Measurements from ENCODE around the gene CORO7.
A peak's percentile ranks its signal among the peaks of the same experiment; 100 is the strongest.

The CORO7 gene

DNA sequence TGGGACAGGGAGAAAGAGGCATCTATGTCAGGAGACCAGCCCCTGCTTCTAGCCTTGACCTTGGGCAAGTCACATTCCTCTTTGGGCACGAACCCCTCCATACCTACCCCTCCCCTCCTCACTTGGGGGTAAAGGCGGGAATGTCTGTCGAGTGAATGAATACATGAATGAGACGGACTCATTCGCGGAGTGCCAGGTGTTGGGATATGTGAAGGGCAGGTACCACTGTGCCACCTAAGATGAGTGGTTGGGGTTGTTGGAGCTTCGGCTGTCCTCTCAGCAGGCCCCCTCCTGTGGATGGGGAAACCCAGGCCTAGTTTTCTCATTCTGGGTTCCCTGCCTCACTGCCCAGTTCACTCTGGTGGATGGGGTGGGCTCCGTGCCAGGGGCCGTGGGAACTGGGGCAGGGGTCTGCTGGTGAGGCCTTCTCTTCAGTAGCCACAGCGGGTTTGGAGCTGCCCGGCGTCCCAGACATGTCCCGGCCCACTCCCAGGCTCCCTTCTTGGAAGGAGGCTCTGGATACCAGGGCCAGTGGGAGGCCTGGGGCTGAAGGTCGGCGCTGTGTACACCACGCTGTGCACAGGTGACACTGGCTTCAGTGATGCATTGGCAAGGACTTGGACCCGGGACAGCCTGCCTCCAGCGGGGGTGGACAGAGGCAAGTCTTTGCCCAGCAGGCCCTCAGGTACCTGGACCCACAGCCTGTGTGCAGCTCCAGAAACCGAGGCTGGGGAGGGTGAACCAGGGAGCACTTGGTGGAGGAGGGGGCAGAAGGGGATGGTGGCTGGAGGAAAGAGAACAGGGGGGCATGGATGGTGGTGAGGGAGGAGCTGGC, 94.9 kb downstream of the CORO7 start:
- Histone ChIP-seq H3K4me3 (ENCODE audit: low read depth, low read length) (no peak overlapping the region), H3K27ac (ENCODE audit: low read depth, low read length) (no peak overlapping the region), H3K9ac (ENCODE audit: low read length) (no peak overlapping the region), H3K36me3 (ENCODE audit: control insufficient read depth, insufficient read depth, low read length) (no peaks in the 10 kb centered on the region), H3K9me3 (ENCODE audit: control insufficient read depth, insufficient read depth, low read depth, low read length) (no peaks in the 10 kb centered on the region), H3K4me1 (ENCODE audit: control insufficient read depth, insufficient read depth, low read length) (peaks cover 61% of the 10 kb centered on the region), H3K27me3 (ENCODE audit: control insufficient read depth, insufficient read depth, low read length) (no peaks in the 10 kb centered on the region)

DNA sequence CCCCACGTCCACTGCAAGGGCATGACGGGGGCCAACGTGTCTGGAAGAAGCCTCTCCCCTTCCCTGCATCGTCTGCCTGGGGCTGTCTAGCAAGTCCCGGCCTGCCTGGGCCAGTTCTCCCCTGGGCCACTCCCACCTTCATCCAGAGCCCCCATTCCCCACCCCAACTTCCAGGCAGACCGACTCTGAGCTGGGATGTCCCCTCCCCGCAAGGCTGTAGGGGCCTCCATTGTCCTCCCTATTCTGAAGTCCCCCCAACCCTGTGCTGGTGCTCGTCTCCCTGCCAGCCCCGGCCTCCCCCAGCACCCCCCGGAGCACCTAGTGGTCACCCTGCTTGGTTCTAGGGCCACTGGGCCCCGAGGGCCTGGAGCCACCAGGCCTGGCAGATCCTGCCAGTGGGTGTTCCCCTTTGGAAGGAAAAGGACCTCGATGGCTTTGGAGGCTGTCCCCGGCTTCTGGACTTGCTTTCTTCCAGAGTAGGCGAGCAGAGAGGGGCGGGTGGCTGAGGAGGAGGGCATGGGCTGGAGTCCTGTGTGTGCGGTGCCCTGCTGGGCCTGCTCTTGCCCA, 95.7 kb downstream of the CORO7 start:
- no peak overlapping the region for H3K4me3 ChIP-seq (ENCODE audit: low read depth, low read length)
- no peaks in the 10 kb centered on the region for H3K9me3 ChIP-seq (ENCODE audit: control insufficient read depth, insufficient read depth, low read depth, low read length)
- no peak overlapping the region for H3K9ac ChIP-seq (ENCODE audit: low read length)
- peaks cover 61% of the 10 kb centered on the region for H3K4me1 ChIP-seq (ENCODE audit: control insufficient read depth, insufficient read depth, low read length)
- no peaks in the 10 kb centered on the region for H3K27me3 ChIP-seq (ENCODE audit: control insufficient read depth, insufficient read depth, low read length)
- no peak overlapping the region for H3K27ac ChIP-seq (ENCODE audit: low read depth, low read length)
- no peaks in the 10 kb centered on the region for H3K36me3 ChIP-seq (ENCODE audit: control insufficient read depth, insufficient read depth, low read length)

DNA sequence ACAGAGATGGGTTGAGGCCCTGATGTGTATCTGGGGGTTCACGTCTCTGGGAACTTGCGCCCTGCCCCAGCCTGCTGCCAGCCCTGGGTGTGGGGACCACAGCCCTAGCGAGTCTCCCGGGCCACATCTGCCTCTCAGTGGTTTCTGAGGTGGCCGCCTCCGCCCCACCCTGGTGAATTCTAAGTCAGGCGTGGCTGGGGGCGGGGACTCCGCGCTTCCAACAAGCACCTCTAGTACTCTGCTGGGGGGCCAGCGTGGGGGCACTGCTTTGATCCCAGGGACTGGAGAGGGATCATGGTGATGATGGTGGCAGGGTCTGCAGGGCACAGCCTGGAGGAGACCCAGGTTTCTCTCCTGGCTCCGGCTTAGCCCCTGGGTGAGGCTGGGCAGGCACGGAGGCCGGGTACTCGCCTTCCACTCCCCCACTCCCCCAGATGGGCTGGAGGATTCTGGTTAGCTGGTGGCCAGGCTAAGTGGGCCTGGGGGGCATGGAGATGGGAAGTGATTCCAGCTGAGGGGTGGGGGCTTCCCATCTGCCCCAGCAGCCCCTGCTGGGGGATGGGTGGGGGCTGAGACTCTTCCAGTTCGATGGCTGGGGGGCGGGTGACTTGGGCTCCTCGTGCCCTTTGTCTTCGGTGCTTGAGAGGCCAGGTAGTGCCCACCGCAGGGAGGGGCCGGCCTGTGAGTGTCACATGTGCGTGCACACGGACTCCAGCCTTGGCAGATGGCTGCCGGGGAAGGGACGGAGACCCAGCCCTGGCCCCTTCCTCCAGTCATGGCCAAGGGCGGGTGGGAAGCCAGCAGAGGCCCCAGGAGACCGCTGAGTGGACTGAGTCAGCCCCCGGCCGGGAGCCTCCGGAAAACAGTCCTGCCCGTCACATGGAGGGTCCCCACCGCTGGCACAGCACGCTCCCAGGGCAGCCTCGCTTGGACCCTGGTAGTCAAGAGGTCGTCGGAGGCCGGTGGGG, 96.7 kb downstream of the CORO7 start:
- Histone ChIP-seq H3K4me3 (ENCODE audit: low read depth, low read length) (no peak overlapping the region), H3K27ac (ENCODE audit: low read depth, low read length) (no peak overlapping the region), H3K27me3 (ENCODE audit: control insufficient read depth, insufficient read depth, low read length) (peaks cover 5% of the 10 kb centered on the region), H3K4me1 (ENCODE audit: control insufficient read depth, insufficient read depth, low read length) (peaks cover 64% of the 10 kb centered on the region), H3K36me3 (ENCODE audit: control insufficient read depth, insufficient read depth, low read length) (no peaks in the 10 kb centered on the region), H3K9me3 (ENCODE audit: control insufficient read depth, insufficient read depth, low read depth, low read length) (no peaks in the 10 kb centered on the region), H3K9ac (ENCODE audit: low read length) (no peak overlapping the region)

DNA sequence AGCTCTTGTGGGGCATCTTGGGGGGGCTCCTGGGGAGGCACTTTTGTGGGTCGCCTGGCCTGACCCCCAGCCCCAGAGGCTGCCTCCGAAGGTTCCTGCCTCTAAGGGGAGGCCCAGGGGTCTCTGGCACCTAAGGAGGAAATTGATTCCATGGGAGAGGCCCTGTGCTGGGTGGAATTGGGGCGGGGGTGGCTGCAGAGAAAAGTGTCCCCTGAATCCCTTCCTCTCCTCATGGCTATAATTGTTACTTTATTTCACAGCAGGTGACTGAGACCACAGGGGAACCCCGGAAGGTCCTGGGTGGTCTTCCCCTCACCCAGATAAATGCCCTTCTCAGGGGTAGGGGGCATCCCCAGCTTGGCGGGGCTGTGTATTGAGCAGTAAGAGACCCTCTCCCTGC, 97.4 kb downstream of the CORO7 start:
- Histone ChIP-seq H3K36me3 (ENCODE audit: control insufficient read depth, insufficient read depth, low read length) (no peaks in the 10 kb centered on the region), H3K27ac (ENCODE audit: low read depth, low read length) (no peak overlapping the region), H3K4me1 (ENCODE audit: control insufficient read depth, insufficient read depth, low read length) (peaks cover 57% of the 10 kb centered on the region), H3K9me3 (ENCODE audit: control insufficient read depth, insufficient read depth, low read depth, low read length) (no peaks in the 10 kb centered on the region), H3K4me3 (ENCODE audit: low read depth, low read length) (no peak overlapping the region), H3K27me3 (ENCODE audit: control insufficient read depth, insufficient read depth, low read length) (peaks cover 13% of the 10 kb centered on the region), H3K9ac (ENCODE audit: low read length) (no peak overlapping the region)

DNA sequence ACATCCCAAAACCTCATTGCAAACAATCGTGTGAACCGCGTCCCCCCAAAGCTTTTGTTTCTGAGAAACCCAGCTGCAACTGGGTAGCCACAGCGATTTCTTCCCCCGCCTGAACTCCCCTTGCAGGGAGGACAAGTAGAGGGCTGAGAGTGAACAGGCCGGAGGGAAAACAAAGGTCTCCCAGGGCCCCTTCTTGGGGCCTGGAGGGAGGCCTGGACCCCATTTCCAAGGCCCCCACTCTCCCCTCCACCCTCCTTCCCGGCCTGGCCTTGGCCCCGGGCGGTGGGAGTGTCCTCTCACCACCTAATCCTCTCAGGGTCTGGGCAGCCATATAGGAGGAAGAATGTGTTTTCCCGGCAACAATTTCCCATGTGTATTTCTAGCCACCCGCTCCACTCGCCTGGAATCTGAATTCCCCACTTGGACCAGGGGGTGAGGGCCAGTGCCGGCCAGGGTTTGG, 97.9 kb downstream of the CORO7 start:
- Histone ChIP-seq H3K4me1 (ENCODE audit: control insufficient read depth, insufficient read depth, low read length) (peaks cover 52% of the 10 kb centered on the region), H3K27me3 (ENCODE audit: control insufficient read depth, insufficient read depth, low read length) (peaks cover 14% of the 10 kb centered on the region), H3K27ac (ENCODE audit: low read depth, low read length) (no peak overlapping the region), H3K36me3 (ENCODE audit: control insufficient read depth, insufficient read depth, low read length) (no peaks in the 10 kb centered on the region), H3K9ac (ENCODE audit: low read length) (no peak overlapping the region), H3K4me3 (ENCODE audit: low read depth, low read length) (no peak overlapping the region), H3K9me3 (ENCODE audit: control insufficient read depth, insufficient read depth, low read depth, low read length) (no peaks in the 10 kb centered on the region)

DNA sequence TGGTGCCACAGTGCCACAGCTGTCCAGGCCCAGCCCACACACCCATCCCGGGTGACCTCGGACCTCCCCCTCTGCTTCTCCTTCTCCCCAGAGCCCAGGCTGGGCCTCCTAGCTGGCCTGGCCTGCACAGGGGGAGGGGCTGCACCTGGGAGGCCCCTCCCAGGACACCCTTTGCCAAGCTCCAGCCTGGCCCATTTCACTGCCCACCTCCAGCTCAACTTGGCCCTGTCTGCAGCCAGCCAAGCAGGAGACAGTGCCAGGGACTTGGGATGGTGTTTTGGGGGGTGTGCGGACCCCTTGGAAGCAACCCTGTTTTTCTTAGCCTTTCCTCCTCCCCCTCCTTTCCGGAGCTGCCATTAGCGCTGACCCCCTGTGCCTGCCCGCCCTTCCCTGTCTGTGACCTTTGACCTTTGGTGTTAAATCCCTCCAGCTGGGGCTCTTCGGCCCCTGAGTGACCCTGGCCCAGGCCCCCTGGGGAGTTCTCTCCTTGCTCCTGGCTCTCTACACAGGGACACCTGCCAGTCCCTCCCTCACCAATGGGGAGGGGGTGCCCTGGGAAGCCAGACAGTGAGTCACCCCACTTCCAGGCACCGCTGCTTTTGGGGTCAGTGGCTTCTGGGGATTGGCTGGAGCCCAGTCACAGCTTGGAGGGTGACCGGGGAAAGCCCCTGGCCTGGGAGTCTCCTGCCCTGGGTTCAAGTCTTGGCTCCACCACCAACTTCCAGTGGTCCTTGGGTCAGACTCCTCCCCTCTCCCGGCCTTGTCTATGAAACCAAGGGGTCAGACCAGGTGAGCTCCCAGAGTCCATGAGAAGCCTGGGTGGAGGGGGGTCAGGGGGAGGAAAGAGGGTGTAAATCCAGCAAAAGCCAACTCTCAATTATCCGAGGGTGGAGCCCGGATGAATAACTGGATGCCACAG, 98.6 kb downstream of the CORO7 start:
- H3K4me1 ChIP-seq (ENCODE audit: control insufficient read depth, insufficient read depth, low read length) = peaks cover 46% of the 10 kb centered on the region
- no peaks in the 10 kb centered on the region for H3K9me3 ChIP-seq (ENCODE audit: control insufficient read depth, insufficient read depth, low read depth, low read length)
- H3K27me3 ChIP-seq (ENCODE audit: control insufficient read depth, insufficient read depth, low read length) = peaks cover 14% of the 10 kb centered on the region
- H3K27ac ChIP-seq (ENCODE audit: low read depth, low read length) = no peak overlapping the region
- H3K36me3 ChIP-seq (ENCODE audit: control insufficient read depth, insufficient read depth, low read length) = no peaks in the 10 kb centered on the region
- no peak overlapping the region for H3K9ac ChIP-seq (ENCODE audit: low read length)
- peak overlapping the region; percentile 68; the same call in 1 of the 2 replicates for H3K4me3 ChIP-seq (ENCODE audit: low read depth, low read length)

DNA sequence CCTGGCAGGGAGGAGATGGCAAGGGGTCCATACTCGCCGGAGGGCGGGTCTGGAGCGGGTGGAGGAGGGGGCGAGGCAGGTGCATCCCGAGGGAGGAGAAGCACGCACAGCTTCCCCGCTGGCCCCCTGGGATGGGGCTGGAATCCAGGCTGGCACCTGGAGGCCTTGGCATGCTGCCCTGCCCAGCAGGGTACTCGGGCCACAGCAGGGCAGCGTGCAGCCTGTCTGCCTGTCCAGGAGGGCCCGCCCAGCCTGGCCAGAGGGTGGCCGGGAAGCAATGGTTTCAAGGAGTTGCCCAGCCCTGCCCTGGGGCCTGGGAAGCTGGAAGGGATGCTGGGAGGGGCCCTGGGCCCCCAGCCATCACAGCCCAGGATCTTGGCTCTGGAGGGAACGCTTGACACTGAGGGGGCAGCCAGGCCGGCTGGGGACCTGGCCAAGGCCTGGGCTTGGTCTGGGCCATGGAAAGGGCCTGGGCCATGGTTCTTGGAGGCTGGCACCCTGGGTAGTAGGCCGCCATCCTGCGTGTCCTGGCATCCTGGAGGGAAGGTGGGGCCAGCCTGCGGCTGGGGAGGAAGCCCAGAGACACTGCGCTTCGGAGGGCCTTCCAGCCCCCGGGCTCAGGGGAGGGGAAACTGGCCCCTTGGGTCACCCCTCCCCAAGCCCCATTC, 99.4 kb downstream of the CORO7 start:
- Histone ChIP-seq H3K9ac (ENCODE audit: low read length) (peak overlapping the region; percentile 42), H3K27ac (ENCODE audit: low read depth, low read length) (no peak overlapping the region), H3K4me3 (ENCODE audit: low read depth, low read length) (peak overlapping the region; percentile 68), H3K36me3 (ENCODE audit: control insufficient read depth, insufficient read depth, low read length) (no peaks in the 10 kb centered on the region), H3K4me1 (ENCODE audit: control insufficient read depth, insufficient read depth, low read length) (peaks cover 46% of the 10 kb centered on the region), H3K27me3 (ENCODE audit: control insufficient read depth, insufficient read depth, low read length) (peaks cover 14% of the 10 kb centered on the region), H3K9me3 (ENCODE audit: control insufficient read depth, insufficient read depth, low read depth, low read length) (no peaks in the 10 kb centered on the region)

DNA sequence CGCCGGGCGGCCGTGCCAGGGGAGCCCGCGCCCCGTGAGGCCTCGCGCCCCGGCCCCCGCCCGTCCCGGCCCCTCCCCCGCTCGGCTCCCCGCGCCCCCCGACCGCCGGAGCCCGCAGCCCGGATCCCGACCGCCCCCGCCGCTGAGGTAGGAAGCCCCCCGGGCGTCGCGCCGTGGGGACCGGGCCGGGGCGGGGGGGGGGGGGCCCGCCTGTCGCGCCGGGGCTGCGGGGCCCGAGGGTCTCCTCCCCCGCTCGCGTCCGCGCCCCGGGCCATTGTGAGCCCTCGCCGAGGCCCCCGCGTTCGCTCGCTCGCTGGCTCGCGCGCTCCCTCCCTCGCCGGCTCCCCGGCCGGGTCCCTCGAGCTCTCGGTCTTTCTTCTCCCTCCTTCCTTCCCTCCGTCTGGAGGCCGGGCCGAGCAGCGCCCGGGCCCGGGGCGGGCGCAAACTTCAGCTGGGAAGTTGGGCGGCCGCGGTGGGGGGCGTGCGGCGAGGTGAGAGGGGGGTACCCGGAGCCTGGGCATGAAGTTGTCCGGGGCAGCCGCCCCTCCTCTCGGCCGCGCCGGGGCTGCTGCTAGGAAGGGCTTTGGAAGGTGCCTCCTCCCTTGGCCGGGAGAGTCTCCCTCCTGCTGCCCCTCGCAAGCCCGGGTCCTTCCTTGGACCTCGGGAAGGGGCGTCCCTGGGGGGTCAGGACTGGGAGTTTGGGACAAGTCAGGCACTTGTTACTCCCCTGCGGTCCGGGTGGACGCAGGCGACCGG, 100.1 kb downstream of the CORO7 start:
- peak overlapping the region; percentile 42 for H3K9ac ChIP-seq (ENCODE audit: low read length)
- peak overlapping the region; percentile 68 for H3K4me3 ChIP-seq (ENCODE audit: low read depth, low read length)
- peaks cover 44% of the 10 kb centered on the region for H3K4me1 ChIP-seq (ENCODE audit: control insufficient read depth, insufficient read depth, low read length)
- no peaks in the 10 kb centered on the region for H3K36me3 ChIP-seq (ENCODE audit: control insufficient read depth, insufficient read depth, low read length)
- H3K27me3 ChIP-seq (ENCODE audit: control insufficient read depth, insufficient read depth, low read length) = peaks cover 14% of the 10 kb centered on the region
- no peaks in the 10 kb centered on the region for H3K9me3 ChIP-seq (ENCODE audit: control insufficient read depth, insufficient read depth, low read depth, low read length)
- no peak overlapping the region for H3K27ac ChIP-seq (ENCODE audit: low read depth, low read length)

DNA sequence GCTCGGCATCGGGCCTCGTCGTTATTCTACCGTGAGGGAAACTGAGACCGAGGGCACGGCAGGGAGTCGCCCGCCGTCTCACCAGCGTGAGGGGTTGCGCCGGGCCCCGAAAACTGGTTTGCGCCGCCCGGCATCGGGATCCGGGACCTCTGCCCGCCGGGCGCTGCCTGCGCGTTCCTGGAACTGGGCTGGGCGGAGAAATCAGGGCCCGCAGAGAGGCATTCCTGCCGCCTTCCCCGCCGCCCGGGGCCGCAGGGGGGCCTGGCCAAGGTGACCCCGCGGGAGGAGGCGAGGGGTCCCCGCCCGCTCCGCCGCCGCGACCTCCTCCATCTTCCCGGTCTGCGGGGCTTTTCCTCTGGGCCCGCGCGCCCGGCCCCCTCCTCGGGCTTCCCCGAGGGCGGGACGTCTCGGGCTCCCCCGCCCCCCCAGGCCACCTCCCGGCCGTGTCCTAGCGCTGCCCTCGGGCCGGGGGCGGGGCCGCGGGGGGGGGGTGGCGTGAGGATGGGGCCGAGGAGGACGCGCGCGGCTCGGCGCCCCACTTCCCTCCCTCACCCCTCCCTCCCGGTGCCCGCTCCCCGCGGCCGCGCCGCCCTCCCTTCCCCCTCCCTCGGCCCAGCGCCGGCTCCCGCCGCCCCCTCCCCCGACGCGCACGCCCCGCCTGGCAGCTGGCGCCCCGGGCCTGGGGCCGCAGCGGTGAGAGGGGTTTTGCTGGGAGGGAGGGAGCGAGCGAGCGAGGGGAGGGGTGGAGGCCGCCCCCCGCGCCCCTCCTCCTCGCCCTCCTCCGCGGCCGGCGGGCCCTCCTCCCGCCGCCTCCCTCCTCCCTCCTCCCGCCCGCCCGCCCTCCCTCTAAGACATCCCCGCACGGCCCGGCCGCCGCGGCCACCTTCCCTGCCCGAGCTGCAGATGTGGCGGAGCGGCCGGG, 100.9 kb downstream of the CORO7 start, which contains the start of gene GLIS2:
Gene GLIS2, plus strand, starts transcription at position 882 of the 922 bp plus-strand sequence. CDS start 16,214 bp downstream, outside the sequence.
- Histone ChIP-seq H3K9ac (ENCODE audit: low read length) (peak within 1 kb of the TSS; percentile 62), H3K36me3 (ENCODE audit: control insufficient read depth, insufficient read depth, low read length) (no peaks in the 10 kb centered on the region), H3K27ac (ENCODE audit: low read depth, low read length) (peak within 1 kb of the TSS; percentile 64; the same call in 1 of the 2 replicates), H3K4me1 (ENCODE audit: control insufficient read depth, insufficient read depth, low read length) (peaks cover 43% of the 10 kb centered on the region), H3K9me3 (ENCODE audit: control insufficient read depth, insufficient read depth, low read depth, low read length) (no peaks in the 10 kb centered on the region), H3K4me3 (ENCODE audit: low read depth, low read length) (peak within 1 kb of the TSS; percentile 77), H3K27me3 (ENCODE audit: control insufficient read depth, insufficient read depth, low read length) (peaks cover 14% of the 10 kb centered on the region)

All from HUES6 (cell line).